Measurements from ENCODE around the gene PSORS1C2. TPM values are rescaled to one million over a fixed set of nuclear protein-coding genes. Genes with fewer than 3 reads are reported as not detected.

The PSORS1C2 gene
- total RNA-seq, 2 experiments from 2014 or later = not detected

DNA sequence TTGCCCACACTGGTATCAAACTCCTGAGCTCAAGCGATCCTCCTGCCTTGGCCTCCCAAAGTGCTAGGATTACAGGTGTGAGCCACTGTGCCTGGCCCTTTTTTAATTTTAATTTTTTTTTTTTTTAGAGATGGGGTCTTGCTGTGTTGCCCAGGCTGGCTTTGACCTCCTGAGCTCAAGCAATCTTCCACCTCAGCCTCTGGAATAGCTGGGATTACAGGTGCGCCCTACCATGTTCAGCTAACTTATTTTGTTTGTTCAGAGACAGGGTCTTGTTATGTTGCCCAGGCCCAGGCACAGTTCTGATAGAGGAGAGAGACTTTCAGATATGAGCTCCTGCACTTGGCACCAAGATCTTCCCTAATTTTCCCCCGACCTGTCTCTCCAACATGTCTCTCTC lies 8.1 kb downstream of the PSORS1C2 start:
- ChIA-PET CTCF (interaction anchor here (2.1 to 3.3 kb wide), 4 partner anchors 12 to 236 kb away, joined by 7 to 22 read pairs (median 13); partner anchors contain the start of gene VARS2), POLR2A (no interaction called here)
- Mint-ChIP-seq H3K4me1 (ENCODE audit: low read depth) (no peaks in the 10 kb centered on the region), H3K9me3 (ENCODE audit: insufficient read depth) (no peaks in the 10 kb centered on the region), H3K4me3 (no peak overlapping the region), H3K36me3 (ENCODE audit: low read depth) (no peaks in the 10 kb centered on the region), H3K27ac (no peak overlapping the region), H3K27me3 (ENCODE audit: low read depth) (peaks cover 12% of the 10 kb centered on the region)
- DNase-seq = no peak
- no peak for ATAC-seq

GRCh38 chr6:31129130-31129529 lies 9.7 kb downstream of the PSORS1C2 start:
- Mint-ChIP-seq H3K4me1 (ENCODE audit: low read depth) (no peaks in the 10 kb centered on the region), H3K9me3 (ENCODE audit: insufficient read depth) (no peaks in the 10 kb centered on the region), H3K27ac (no peak overlapping the region), H3K4me3 (no peak overlapping the region), H3K36me3 (ENCODE audit: low read depth) (no peaks in the 10 kb centered on the region), H3K27me3 (ENCODE audit: low read depth) (peaks cover 12% of the 10 kb centered on the region)
- POLR2A ChIA-PET = no interaction called here
- CTCF ChIA-PET = interaction anchor here (0.6 to 3.3 kb wide), 18 partner anchors 10 to 315 kb away, joined by 3 to 22 read pairs (median 4); partner anchors contain the start of genes TCF19 and VARS2
- no peak for DNase-seq
- ATAC-seq = no peak

- POLR2A ChIA-PET = no interaction called here
- Mint-ChIP-seq H3K36me3 (ENCODE audit: low read depth) (no peaks in the 10 kb centered on the region), H3K4me1 (ENCODE audit: low read depth) (no peaks in the 10 kb centered on the region), H3K4me3 (no peak overlapping the region), H3K9me3 (ENCODE audit: insufficient read depth) (no peaks in the 10 kb centered on the region), H3K27ac (no peak overlapping the region), H3K27me3 (ENCODE audit: low read depth) (peaks cover 12% of the 10 kb centered on the region)
- peak; percentile 68 for ATAC-seq
- CTCF ChIA-PET = interaction anchor here (0.6 to 3.3 kb wide), 18 partner anchors 9 to 314 kb away, joined by 3 to 22 read pairs (median 4); partner anchors contain the start of genes TCF19 and VARS2
- peak; percentile 82 for DNase-seq
Observed at GRCh38 chr6:31128093-31128676, 10.7 kb downstream of the PSORS1C2 start.

DNA sequence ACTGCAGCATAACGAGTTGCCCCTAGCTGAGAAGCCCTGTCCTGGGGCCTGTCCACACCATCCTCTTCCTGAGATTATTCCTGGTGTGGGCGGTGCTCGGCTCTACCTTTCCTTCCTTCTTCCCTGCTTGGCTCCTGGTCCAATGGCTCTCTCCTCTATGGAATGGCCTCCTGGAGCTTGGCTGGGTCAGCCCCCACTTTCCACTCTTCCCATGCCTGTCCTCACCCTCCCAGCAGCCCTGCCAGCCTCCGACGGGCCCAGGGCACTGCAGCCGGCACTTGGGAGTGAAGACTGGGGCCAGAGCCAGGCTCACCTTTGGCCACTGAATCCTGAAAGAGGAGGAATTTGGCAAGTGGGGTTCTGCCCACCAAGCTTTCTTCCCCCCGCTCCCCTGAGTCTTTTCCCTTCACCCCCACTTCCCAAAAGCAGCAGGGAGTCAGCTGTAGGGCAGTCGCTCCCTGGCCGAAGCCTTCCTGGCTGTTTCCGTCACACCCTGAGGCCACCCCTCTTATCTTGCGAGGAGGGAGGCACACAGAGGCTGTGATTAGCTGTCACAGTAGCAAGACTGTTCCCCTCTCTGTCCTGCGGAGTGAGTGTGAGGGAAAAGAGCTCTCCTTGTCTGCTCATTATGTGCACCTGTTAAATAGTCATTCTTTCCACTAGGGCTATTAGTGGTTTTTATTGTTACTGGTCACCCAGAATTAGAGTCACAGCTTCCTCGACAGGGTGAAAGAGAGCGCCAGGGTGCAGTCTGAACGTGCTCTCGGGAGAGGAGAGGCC lies 12.3 kb downstream of the PSORS1C2 start:
- Mint-ChIP-seq H3K9me3 (ENCODE audit: insufficient read depth) (no peaks in the 10 kb centered on the region), H3K4me3 (no peak overlapping the region), H3K27ac (no peak overlapping the region), H3K27me3 (ENCODE audit: low read depth) (peaks cover 10% of the 10 kb centered on the region), H3K4me1 (ENCODE audit: low read depth) (no peaks in the 10 kb centered on the region), H3K36me3 (ENCODE audit: low read depth) (no peaks in the 10 kb centered on the region)
- no peak for DNase-seq
- ChIA-PET POLR2A (no interaction called here), CTCF (interaction anchor here (1.0 to 2.1 kb wide), 6 partner anchors 11 to 336 kb away, joined by 3 to 6 read pairs (median 4); partner anchors contain the start of gene VARS2)
- no peak for ATAC-seq

- ChIA-PET CTCF (interaction anchor here (1.1 to 2.1 kb wide), 2 partner anchors 46 to 67 kb away, joined by 3 to 5 read pairs; no protein-coding TSS in a partner anchor), POLR2A (no interaction called here)
- ATAC-seq = no peak
- H3K27me3 Mint-ChIP-seq (ENCODE audit: low read depth) = peaks cover 9% of the 10 kb centered on the region
- no peak overlapping the region for H3K4me3 Mint-ChIP-seq
- no peaks in the 10 kb centered on the region for H3K36me3 Mint-ChIP-seq (ENCODE audit: low read depth)
- H3K9me3 Mint-ChIP-seq (ENCODE audit: insufficient read depth) = no peaks in the 10 kb centered on the region
- no peak for DNase-seq
- no peak overlapping the region for H3K27ac Mint-ChIP-seq
- no peaks in the 10 kb centered on the region for H3K4me1 Mint-ChIP-seq (ENCODE audit: low read depth)
Observed at GRCh38 chr6:31125586-31126363, 13.1 kb downstream of the PSORS1C2 start.

- no peak overlapping the region for H3K27ac Mint-ChIP-seq
- ChIA-PET POLR2A (no interaction called here), CTCF (no interaction called here)
- H3K27me3 Mint-ChIP-seq (ENCODE audit: low read depth) = peaks cover 9% of the 10 kb centered on the region
- no peaks in the 10 kb centered on the region for H3K9me3 Mint-ChIP-seq (ENCODE audit: insufficient read depth)
- DNase-seq (no peak), ATAC-seq (no peak)
- H3K4me3 Mint-ChIP-seq = no peak overlapping the region
- H3K36me3 Mint-ChIP-seq (ENCODE audit: low read depth) = no peaks in the 10 kb centered on the region
- no peaks in the 10 kb centered on the region for H3K4me1 Mint-ChIP-seq (ENCODE audit: low read depth)
Observed at GRCh38 chr6:31125162-31125561, 13.7 kb downstream of the PSORS1C2 start.

DNA sequence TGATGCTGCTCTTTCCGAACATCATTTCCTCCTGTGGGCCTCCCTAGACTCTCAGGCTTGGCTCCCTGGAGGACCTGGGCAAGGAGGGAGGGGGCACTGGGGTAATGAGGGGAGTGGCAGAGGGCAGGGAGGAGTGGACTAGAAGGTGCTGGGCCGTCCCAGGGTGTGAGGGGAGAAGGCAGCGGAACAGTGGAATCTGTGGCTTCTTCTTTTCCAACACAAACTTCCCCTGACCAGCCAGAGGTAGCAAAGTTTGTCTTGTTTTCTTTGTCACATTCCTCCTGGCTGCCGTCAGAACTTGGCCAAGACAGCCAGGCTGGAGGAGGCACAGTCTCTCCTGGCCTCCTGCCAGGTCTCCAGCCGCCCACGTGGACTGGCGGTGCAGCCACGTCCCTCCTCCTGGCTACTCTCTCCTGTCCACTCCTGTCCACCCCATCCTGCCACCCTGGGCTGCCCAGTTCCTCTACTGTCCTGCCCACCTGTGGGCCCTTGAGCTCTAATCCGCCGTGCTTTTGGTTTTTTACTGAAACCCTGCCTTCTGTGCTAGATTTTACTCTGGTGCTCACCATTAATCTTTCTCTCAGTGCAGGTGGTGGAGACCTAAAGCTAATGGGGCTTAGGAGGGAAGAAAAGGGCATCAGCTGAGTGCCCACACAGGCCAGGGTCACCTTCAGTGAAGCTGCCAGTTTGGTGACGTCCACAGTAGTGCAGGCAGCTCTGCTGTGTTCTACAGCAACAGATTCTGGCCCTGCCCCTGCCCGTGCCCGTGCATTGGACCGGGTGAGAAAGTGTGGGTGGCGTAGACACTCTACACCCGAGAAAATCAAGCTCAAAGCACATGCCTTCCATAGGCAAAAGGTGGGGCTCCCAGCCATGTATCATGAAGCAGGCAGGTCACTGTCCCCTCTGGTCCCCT lies 15.8 kb downstream of the PSORS1C2 start:
- H3K27ac Mint-ChIP-seq = no peak overlapping the region
- ChIA-PET POLR2A (no interaction called here), CTCF (interaction anchor here (1.2 kb wide), 1 partner anchor 9 kb away, joined by 3 read pairs; no protein-coding TSS in a partner anchor)
- no peaks in the 10 kb centered on the region for H3K4me1 Mint-ChIP-seq (ENCODE audit: low read depth)
- no peak overlapping the region for H3K4me3 Mint-ChIP-seq
- peaks cover 4% of the 10 kb centered on the region for H3K27me3 Mint-ChIP-seq (ENCODE audit: low read depth)
- ATAC-seq = peak; percentile 28
- no peaks in the 10 kb centered on the region for H3K36me3 Mint-ChIP-seq (ENCODE audit: low read depth)
- DNase-seq = no peak
- H3K9me3 Mint-ChIP-seq (ENCODE audit: insufficient read depth) = no peaks in the 10 kb centered on the region

DNA sequence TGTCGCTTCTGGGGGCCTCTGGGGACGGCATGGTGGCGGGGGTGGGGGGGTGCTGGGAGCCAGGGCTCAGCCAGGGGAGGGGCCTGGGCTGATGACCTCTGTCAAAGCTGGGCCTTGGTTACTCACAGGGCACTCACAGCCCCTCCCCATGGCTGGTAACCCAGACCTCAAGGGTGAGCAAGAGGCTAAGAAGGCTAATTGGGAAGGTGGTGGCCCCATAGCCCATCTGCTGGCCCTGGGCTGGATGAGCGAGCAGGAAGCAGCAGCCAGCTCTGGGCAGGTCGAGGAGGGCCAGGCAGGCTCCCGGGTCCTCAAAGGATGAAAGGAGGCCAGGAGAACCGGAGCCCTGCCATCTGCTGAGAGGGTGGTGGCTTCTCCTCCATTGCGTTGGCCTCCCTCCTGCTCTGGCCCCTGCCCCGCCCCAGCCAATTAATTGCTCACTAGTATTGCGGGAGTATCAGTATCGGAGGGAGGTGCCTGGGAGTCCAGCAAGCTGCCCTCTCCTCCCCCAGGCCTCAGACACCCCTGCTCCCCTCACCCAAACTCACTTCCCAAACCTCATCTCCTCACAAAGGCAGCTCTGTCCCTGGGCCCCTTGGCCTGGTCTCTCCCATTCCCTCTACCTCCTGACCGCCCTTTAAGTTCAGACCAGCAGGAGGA lies 17.6 kb downstream of the PSORS1C2 start:
- Mint-ChIP-seq H3K27ac (no peak overlapping the region), H3K27me3 (ENCODE audit: low read depth) (peaks cover 4% of the 10 kb centered on the region), H3K9me3 (ENCODE audit: insufficient read depth) (no peaks in the 10 kb centered on the region), H3K36me3 (ENCODE audit: low read depth) (no peaks in the 10 kb centered on the region), H3K4me1 (ENCODE audit: low read depth) (no peaks in the 10 kb centered on the region), H3K4me3 (no peak overlapping the region)
- ATAC-seq = no peak
- no peak for DNase-seq
- ChIA-PET CTCF (interaction anchor here (1.0 to 1.3 kb wide), 3 partner anchors 8 to 34 kb away, joined by 3 read pairs; no protein-coding TSS in a partner anchor), POLR2A (no interaction called here)

GRCh38 chr6:31120151-31120915 lies 18.5 kb downstream of the PSORS1C2 start, which contains the start of gene CDSN:
CDSN (minus strand) TSS chr6:31120446; CDS start chr6:31120419, 27 bp downstream.
- H3K4me1 Mint-ChIP-seq (ENCODE audit: low read depth) = no peaks in the 10 kb centered on the region
- ChIA-PET POLR2A (no interaction called here), CTCF (interaction anchor here (1.3 to 2.3 kb wide), 2 partner anchors 9 to 33 kb away, joined by 3 to 8 read pairs; no protein-coding TSS in a partner anchor)
- DNase-seq (no peak), ATAC-seq (no peak)
- H3K9me3 Mint-ChIP-seq (ENCODE audit: insufficient read depth) = no peaks in the 10 kb centered on the region
- no peak within 1 kb of the TSS for H3K27ac Mint-ChIP-seq
- no peak within 1 kb of the TSS for H3K4me3 Mint-ChIP-seq
- peaks cover 3% of the 10 kb centered on the region for H3K27me3 Mint-ChIP-seq (ENCODE audit: low read depth)
- H3K36me3 Mint-ChIP-seq (ENCODE audit: low read depth) = no peaks in the 10 kb centered on the region

GRCh38 chr6:31118178-31118577 lies 20.7 kb downstream of the PSORS1C2 start:
- ATAC-seq (no peak), DNase-seq (no peak)
- Mint-ChIP-seq H3K4me1 (ENCODE audit: low read depth) (no peaks in the 10 kb centered on the region), H3K27me3 (ENCODE audit: low read depth) (peaks cover 8% of the 10 kb centered on the region), H3K4me3 (no peak overlapping the region), H3K36me3 (ENCODE audit: low read depth) (no peaks in the 10 kb centered on the region), H3K9me3 (ENCODE audit: insufficient read depth) (no peaks in the 10 kb centered on the region), H3K27ac (no peak overlapping the region)
- POLR2A ChIA-PET = interaction anchor here (0.6 kb wide), 1 partner anchor 28 kb away, joined by 3 read pairs; no protein-coding TSS in a partner anchor
- CTCF ChIA-PET = interaction anchor here (0.5 to 2.3 kb wide), 3 partner anchors 12 to 39 kb away, joined by 3 to 8 read pairs (median 4); no protein-coding TSS in a partner anchor

Data from activated CD8-positive, alpha-beta T cell treated with anti-CD3 and anti-CD28 coated beads, Interleukin-2, amount 10 ng/mL, durations not matched to agents 7 days and 5 days (primary cell).